ENCODE data around the gene HAO1.
"Not testable (repeated sequence)": the region's sequence is repeated elsewhere in the genome, so short reads cannot be mapped to it uniquely, and the experiment has no call there.

HAO1 gene

DNA sequence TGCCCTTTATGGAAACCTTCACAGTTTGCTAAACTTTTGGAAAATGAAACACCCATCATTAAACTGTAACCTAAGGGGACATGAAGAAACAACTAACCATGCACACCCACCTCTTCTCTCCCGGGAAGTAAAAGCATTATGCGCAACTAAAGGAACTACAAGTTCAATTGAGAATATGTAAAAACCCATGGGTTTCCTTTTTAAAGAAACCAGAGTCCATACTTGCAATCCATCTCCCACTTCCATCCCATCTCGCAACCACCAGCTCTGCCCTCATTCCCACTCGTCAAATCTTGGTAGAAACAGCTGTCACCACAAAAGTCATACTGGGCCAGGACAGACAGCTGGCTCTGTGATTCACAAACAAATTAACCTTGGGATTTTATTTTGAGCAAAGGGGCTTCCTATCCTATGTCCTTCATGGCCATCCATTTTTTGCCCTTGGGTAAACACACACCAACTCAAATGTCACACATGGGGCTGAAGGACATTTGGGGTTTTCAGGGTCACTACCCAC lies 81.5 kb downstream of the HAO1 start:
- DNase-seq = no peak

DNA sequence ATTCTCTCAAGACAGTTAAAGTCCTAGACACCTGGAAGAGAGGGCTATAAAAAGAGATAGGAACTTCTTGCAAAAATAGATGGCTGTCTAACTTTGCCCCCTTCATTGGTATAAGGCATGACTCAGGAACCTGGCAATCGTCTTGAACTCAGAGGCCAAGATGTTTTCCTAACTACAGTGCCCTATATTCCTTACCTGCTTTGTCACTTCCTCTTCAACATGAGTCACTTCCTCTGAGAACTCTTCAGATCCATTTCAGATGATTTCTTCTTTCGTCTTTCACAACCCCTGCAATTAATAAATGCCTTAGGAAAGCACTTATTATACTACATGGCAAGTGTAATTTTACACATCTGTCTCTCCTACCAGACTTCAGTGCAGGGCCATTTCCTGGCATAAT lies 83.5 kb downstream of the HAO1 start:
- no peak for DNase-seq

DNA sequence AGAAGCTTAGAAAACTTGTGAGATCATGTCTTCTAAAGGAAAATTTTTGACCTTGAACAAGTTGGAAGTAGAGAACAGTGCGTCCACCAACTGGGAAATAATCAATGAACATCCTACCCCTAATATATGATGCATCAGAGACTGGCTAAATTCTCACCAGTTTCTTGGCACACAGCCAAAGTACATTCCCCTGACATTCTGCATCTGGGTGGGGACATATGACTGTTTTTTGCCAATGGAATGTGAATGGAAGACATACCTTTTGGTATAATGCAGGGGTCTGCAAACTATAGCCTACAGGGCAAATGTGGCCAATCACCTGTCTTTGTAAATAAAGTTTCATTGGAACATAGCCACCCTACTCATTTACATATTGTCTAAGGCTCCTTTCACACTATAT lies 84.7 kb downstream of the HAO1 start:
- no peak for DNase-seq

DNA sequence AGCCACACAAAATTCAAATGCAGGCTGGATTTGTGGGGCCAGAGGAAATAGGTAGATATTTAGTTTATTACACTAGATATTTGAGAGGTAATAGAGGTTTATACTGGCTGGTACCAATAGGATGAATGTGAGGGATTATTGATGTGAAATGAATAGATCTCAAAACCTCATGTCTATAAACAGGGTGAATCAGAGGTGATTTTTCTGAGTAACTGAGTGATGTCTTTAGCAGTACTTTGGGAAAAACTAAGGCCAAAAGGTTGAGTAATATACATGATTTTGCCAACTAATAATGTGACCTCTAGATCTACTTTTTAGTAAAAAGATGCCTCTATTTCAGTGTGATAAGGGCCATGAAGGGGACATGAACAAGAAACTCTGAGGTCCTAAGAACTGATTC lies 86.8 kb downstream of the HAO1 start:
- no peak for DNase-seq

DNA sequence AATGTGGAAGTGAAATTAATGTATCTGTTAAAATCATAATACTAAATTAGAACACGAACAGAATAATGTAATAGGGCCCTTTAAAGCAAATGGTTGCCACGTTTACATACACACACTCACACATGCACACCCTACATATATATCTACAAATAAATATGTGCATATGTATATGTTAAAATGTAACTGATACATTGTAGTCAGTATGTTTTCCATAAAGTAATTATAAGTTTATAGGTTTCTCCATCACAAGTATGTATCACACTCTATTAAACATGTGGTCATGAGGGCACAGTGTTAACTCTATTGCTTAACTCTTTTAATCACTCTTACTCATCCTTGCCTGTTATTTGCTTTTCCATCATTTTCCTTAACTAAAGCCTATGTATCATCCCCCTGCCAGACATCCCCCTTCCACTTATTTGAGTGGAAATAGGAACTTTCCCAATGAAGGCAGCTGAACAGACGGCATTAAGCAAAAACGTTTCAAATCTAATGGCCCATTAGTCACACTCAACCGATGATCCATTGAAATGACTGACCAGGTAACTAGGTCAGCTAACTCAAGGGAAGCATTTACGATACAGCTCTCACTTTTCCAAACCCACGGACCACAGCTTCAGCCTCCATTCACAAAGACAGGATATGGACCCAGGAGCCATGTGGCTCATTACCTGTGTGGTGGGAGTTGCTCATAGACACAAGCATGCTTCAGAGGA lies 89.3 kb downstream of the HAO1 start:
- no peak for DNase-seq

DNA sequence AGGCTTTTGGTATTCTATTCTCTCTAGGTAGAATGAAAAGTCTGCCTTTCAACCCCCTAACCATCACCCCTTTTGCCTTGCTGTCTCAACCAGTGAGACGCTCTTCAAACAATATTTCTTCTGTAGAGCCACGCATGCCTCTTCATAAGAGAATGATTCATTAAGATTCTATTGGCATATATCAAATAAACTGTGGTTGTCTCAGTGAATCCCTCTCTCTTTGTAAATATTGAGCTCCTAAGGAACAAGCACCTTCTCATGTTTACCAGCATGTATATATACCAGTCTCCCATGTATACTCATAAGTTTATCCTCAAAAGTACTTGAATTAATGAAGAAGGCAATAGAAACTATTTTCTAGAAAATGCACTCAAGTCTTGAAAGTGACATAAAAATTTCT lies 90.6 kb downstream of the HAO1 start:
- DNase-seq = no peak

DNA sequence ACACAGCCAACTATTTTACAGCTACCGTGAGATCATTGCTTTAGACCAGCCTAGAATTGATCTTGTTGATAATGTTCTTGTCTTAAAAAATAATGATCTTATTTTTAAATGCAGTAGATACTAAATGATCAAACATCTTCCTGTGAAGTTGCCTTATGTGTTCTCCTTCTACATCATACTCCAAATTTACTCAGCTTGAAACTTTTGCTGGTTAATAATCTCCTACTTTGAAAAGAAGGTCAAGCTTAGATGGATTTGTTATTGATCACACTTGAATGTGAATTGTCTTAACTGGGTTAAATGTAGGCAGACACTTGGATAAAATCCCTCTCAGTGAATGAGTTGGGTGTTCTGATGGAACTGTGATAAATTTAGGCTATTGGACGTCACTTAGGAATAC lies 91.9 kb downstream of the HAO1 start:
- DNase-seq = no peak

DNA sequence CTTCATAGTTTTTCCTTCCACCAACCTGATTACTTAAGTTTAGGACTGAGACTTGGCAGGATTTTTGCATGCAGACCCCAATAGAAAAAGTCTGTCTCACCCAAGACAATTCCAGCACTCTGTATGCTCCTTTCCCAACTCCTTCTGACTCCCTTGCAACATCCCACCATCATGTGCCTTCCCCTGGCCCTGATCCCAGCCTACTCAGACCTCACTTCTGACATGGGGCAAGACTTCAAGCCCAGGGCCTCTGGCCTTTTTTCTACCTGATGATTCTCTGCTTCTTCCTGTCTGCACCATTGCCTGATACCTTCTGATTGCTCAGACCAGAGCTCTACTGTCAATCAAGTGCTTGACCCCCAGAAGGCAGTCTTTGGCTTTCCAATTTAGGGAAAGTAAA lies 96.6 kb downstream of the HAO1 start:
- DNase-seq = peak in 3 of 56 donors; percentile 2 to 19 (median 5)

DNA sequence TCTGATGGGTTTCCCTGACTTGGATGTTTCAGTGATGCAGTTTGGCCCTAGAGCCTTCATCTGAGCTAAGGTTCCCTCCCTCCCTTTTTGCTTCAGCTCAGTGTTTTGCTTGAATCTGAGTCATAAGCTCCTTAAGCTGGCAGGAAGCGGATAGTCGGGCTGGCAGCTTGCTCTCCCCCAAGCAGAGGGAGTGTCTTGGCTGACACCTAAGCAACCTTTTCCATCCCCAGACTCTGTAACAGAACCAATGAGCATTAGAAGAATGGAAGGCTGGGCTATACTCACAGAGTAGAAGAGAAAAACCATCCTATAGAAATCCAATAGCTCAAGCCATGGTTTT lies 98.3 kb downstream of the HAO1 start:
- DNase-seq = peak in 7 of 56 donors; percentile 0 to 35 (median 21)

DNA sequence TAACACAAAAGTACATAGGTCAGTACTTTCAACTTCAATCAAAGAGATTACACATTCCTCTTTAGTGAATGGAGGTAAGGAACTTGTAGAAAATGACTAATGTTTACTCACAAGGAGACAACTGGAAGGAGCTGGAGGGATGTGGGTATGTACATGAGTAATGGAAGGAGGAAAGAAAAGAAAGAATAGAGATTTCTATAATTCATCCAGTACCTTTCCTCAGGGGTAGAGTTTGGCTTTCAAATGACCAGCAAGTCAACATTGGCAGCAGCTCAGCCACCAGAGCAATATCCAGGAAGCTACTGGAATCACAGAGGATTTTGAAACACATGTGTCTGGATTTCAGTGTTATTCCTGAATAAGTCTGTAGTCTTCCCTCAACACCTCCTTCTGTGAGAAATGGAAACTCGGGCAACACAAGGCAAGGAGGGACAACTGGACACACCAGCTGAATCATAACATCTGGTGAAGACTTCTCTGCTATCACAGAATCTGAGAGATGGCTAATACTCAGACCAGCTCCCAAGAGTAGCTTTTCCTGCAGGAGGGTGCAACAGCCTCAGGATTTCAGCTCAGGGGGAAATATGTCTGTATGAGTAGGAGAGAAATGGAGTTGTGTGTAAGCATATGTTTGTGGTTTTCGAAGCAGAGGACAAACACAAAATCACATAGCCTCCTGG lies 98.8 kb downstream of the HAO1 start:
- no peak for DNase-seq

DNA sequence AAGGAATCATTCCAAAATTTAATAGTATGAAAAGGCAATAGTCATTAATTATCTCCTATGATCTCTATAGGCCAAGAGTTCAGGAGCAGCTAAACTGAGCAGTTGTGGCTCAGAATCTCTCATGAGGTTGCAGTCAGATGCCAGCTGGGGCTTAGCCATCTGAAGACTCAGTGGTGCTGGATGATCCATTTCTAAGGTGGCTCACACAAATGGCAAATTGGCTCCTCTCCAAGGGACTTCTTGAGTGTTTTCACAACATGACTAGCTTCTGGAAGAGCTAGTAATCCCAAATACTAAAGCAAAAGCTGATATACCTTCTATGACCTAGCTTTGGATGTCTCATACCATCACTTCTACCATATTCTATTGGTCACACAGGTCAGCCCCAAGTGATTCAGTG lies 104.2 kb downstream of the HAO1 start:
- DNase-seq = no peak

DNA sequence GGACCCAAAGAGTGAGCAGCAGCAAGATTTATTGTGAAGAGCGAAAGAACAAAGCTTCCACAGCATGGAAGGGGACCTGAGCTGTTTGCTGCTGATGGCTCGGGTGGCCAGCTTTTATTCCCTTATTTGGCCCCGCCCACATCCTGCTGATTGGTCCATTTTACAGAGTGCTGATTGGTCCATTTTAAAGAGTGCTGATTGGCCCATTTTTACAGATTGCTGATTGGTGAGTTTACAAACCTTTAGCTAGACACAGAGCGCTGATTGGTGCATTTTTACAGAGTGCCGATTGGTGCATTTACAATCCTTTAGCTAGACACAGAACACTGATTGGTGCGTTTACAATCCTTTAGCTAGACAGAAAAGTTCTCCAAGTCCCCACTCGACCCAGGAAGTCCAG lies 105.8 kb downstream of the HAO1 start:
- not testable (repeated sequence) for DNase-seq
